Gastroesophageal sphincter (tissue), 4 donors: ENCODE data around the gene DPM3. TPM values are rescaled to one million over a fixed set of nuclear protein-coding genes. Genes with fewer than 3 reads are reported as not detected.
A peak's percentile ranks its signal among the peaks of the same experiment; 100 is the strongest.
"Not testable (repeated sequence)": the region's sequence is repeated elsewhere in the genome, so short reads cannot be mapped to it uniquely, and the experiment has no call there.

Source experiments
- ATAC-seq: fragments of 150-250 bp; one replicate; pipeline ENCODE4 v1.9.1; 2016; ENCODE audit warnings: mild to moderate bottlenecking, moderate library complexity
- H3K27ac ChIP-seq, 4 donors: fragments of 200-600 bp; sonication (generic) in 3 of 4; 1 replicate in 3 of 4; 2 replicates in 1 of 4; pipeline ENCODE4 v1.5.1; 2016 to 2019
- H3K27me3 ChIP-seq: fragments of 200-600 bp; sonication (generic); one replicate; pipeline ENCODE4 v1.5.1; 2019
- H3K36me3 ChIP-seq, 2 donors: fragments of 200-600 bp; sonication (generic); one replicate each; pipeline ENCODE4 v1.5.1; 2019; ENCODE audit warnings: control low read depth in 1 of 2
- H3K4me1 ChIP-seq, 3 donors: fragments of 200-600 bp; sonication (generic); 1 replicate in 2 of 3; 2 replicates in 1 of 3; pipeline ENCODE4 v1.5.1; 2016 to 2019; ENCODE audit warnings: control low read depth in 2 of 3
- H3K4me3 ChIP-seq, 2 donors: fragments of 200-600 bp; sonication (generic); one replicate each; pipeline ENCODE4 v1.5.1; 2019; ENCODE audit warnings: mild to moderate bottlenecking in 1 of 2, moderate library complexity in 1 of 2
- H3K9me3 ChIP-seq, 3 donors: fragments of 200-600 bp; sonication (generic); one replicate each; pipeline ENCODE4 v1.5.1; 2017 to 2019; ENCODE audit warnings: control low read depth in 2 of 3
- CTCF ChIP-seq, 4 experiments: fragments of 200-600 bp in 2 of 4; fragments of 450-650 bp in 2 of 4; sonication (generic) in 1 of 4; IDR thresholded peaks; one replicate each; pipeline ENCODE4 v1.5.1; 2017 to 2019; ENCODE audit warnings: antibody characterized with exemption in 4 of 4, mild to moderate bottlenecking in 2 of 4, moderate library complexity in 2 of 4
- EP300 ChIP-seq: sonication (generic); formaldehyde crosslinking; IDR thresholded peaks from one replicate; pipeline ENCODE4 v1.6.1; 2017; ENCODE audit warnings: antibody characterized with exemption, mild to moderate bottlenecking
- POLR2A ChIP-seq, 2 donors: fragments of 450-650 bp; IDR thresholded peaks; one replicate each; pipeline ENCODE4 v1.6.1; 2017; ENCODE audit warnings: antibody characterized with exemption in 2 of 2, mild to moderate bottlenecking in 2 of 2, moderate library complexity in 1 of 2
- POLR2AphosphoS5 ChIP-seq: sonication (generic); formaldehyde crosslinking; IDR thresholded peaks from one replicate; pipeline ENCODE4 v1.6.1; 2017; ENCODE audit warnings: antibody characterized with exemption
- WGBS, 2 donors: methylation state at CpG; one replicate each; pipeline ENCODE4 v1.1.5; 2018; ENCODE audit warnings: low coverage in 1 of 2; 5-methylcytosine and 5-hydroxymethylcytosine counted together
- total RNA-seq, 4 donors: library from RNA; depleted of rRNA; stranded (reverse); fragments of >200 nt; gene quantifications; one replicate each; pipeline ENCODE4 v1.1.0, GENCODE V29; 2016

DPM3 gene
- total RNA-seq, 4 donors from 2014 or later: 57.9 to 128 (median 87.7) TPM

GRCh38 chr1:155166051-155166470 lies 25.7 kb upstream of the DPM3 start:
- H3K4me3 ChIP-seq: no peak overlapping the region
- WGBS, 2 donors: 73% methylated on average over 4 of the region's 8 CpGs; no CpG with 5 or more reads in 1 of the 2 donors
- H3K36me3 ChIP-seq: peaks cover 0 to 26% of the 10 kb centered on the region in 2 donors
- peak overlapping the region in 3 of 4 donors; percentile 51 to 68 (median 63) for H3K27ac ChIP-seq
- H3K27me3 ChIP-seq: no peaks in the 10 kb centered on the region
- ATAC-seq: no peak
- H3K9me3 ChIP-seq: no peaks in the 10 kb centered on the region
- no peak for TF ChIP-seq POLR2AphosphoS5
- H3K4me1 ChIP-seq: peaks cover 0 to 31% (median 11%) of the 10 kb centered on the region in 3 donors

- not testable (repeated sequence) for H3K4me3 ChIP-seq, H3K27me3 ChIP-seq, ATAC-seq, H3K9me3 ChIP-seq, H3K27ac ChIP-seq
- Histone ChIP-seq H3K36me3 (peaks cover 0 to 12% of the 10 kb centered on the region in 2 donors), H3K4me1 (peaks cover 0 to 26% (median 11%) of the 10 kb centered on the region in 3 donors)
- WGBS, 2 donors: 91% methylated on average over 4 of the region's 11 CpGs; no CpG with 5 or more reads in 1 of the 2 donors
Measured at GRCh38 chr1:155164625-155165024, 24.3 kb upstream of the DPM3 start.

GRCh38 chr1:155163785-155164184 lies 23.5 kb upstream of the DPM3 start:
- not testable (repeated sequence) for H3K9me3 ChIP-seq, H3K36me3 ChIP-seq, ATAC-seq, H3K4me3 ChIP-seq, H3K27me3 ChIP-seq, H3K27ac ChIP-seq
- H3K4me1 ChIP-seq: peaks cover 0 to 26% (median 11%) of the 10 kb centered on the region in 3 donors
- WGBS, 2 donors: 89 to 91% methylated on average over 3 to 4 of the region's 4 CpGs

GRCh38 chr1:155162631-155163030 lies 22.3 kb upstream of the DPM3 start:
- ATAC-seq, H3K36me3 ChIP-seq, H3K27ac ChIP-seq, H3K4me3 ChIP-seq, H3K9me3 ChIP-seq, H3K27me3 ChIP-seq: not testable (repeated sequence)
- WGBS, 2 donors: 80 to 100% methylated on average over 1 to 2 of the region's 6 CpGs
- H3K4me1 ChIP-seq: peaks cover 0 to 19% (median 9%) of the 10 kb centered on the region in 3 donors

- 74 to 96% methylated on average over 4 to 6 of the region's 8 CpGs for WGBS, 2 donors
- no peak for TF ChIP-seq POLR2A (IDR thresholded peaks at IDR 0.05)
- no peak for TF ChIP-seq EP300
- TF ChIP-seq CTCF (IDR thresholded peaks at IDR 0.05): no peak
- no peak for TF ChIP-seq POLR2AphosphoS5
- no peak for ATAC-seq
- H3K27me3 ChIP-seq: no peaks in the 10 kb centered on the region
- H3K9me3 ChIP-seq: no peaks in the 10 kb centered on the region
- no peaks in the 10 kb centered on the region for H3K4me1 ChIP-seq
- H3K27ac ChIP-seq: no peak overlapping the region
- no peak overlapping the region for H3K4me3 ChIP-seq
- no peaks in the 10 kb centered on the region for H3K36me3 ChIP-seq
Measured at GRCh38 chr1:155160128-155160527, 19.8 kb upstream of the DPM3 start.

- H3K27ac ChIP-seq: no peak overlapping the region
- ATAC-seq: no peak
- WGBS, 2 donors: 86 to 88% methylated on average over 1 of the region's 1 CpG
Measured at GRCh38 chr1:155158991-155159390, 18.7 kb upstream of the DPM3 start.

GRCh38 chr1:155155996-155156643 lies 15.8 kb upstream of the DPM3 start:
- not testable (repeated sequence) for H3K36me3 ChIP-seq, H3K9me3 ChIP-seq, H3K4me3 ChIP-seq, H3K27me3 ChIP-seq, H3K27ac ChIP-seq, H3K4me1 ChIP-seq, ATAC-seq
- WGBS, 2 donors: 68 to 71% methylated on average over 3 of the region's 3 CpGs

More at GRCh38 chr1:155158991-155159390, 18.7 kb upstream of the DPM3 start:
- Histone ChIP-seq H3K9me3 (no peaks in the 10 kb centered on the region), H3K4me3 (no peak overlapping the region), H3K36me3 (no peaks in the 10 kb centered on the region), H3K4me1 (no peaks in the 10 kb centered on the region), H3K27me3 (no peaks in the 10 kb centered on the region)
- TF ChIP-seq POLR2A (IDR thresholded peaks at IDR 0.05) (no peak), POLR2AphosphoS5 (no peak), EP300 (no peak), CTCF (IDR thresholded peaks at IDR 0.05) (no peak)
